Chondrocyte (in vitro differentiated cells): ENCODE results near the gene LURAP1L. TPM values are rescaled to one million over a fixed set of nuclear protein-coding genes. Genes with fewer than 3 reads are reported as not detected.
A peak's percentile ranks its signal among the peaks of the same experiment; 100 is the strongest.

Experiments
- DNase-seq: peaks from one replicate; pipeline ENCODE4 v3.0.0; 2021; ENCODE audit warnings: mixed read lengths, low spot score
- H3K27ac Mint-ChIP-seq: one replicate; pipeline ENCODE4 v1.8.0; 2021; ENCODE audit warnings: mild to moderate bottlenecking, moderate library complexity, mixed read lengths; ENCODE audit not compliant: unreplicated experiment
- H3K27me3 Mint-ChIP-seq: 2 replicates; pipeline ENCODE4 v1.8.0; 2021; ENCODE audit warnings: low read depth, mixed read lengths
- H3K36me3 Mint-ChIP-seq: 2 replicates; pipeline ENCODE4 v1.8.0; 2021; ENCODE audit warnings: low read depth, mixed read lengths
- H3K4me1 Mint-ChIP-seq: 2 replicates; pipeline ENCODE4 v1.8.0; 2021; ENCODE audit warnings: low read depth, mild to moderate bottlenecking, mixed read lengths
- H3K4me3 Mint-ChIP-seq: one replicate; pipeline ENCODE4 v1.8.0; 2021; ENCODE audit warnings: mild to moderate bottlenecking, moderate library complexity, mixed read lengths; ENCODE audit not compliant: unreplicated experiment
- H3K9me3 Mint-ChIP-seq: 2 replicates; pipeline ENCODE4 v1.8.0; 2021; ENCODE audit warnings: low read depth, mixed read lengths
- CTCF ChIP-seq: fragments of 200-600 bp; sonication (generic); IDR thresholded peaks from 2 replicates; pipeline ENCODE4 v1.5.0; 2021; ENCODE audit warnings: antibody characterized with exemption, mild to moderate bottlenecking, moderate library complexity
- total RNA-seq: library from RNA; stranded (reverse); gene quantifications from 3 replicates; pipeline ENCODE4 v1.2.1, GENCODE V29; 2021

LURAP1L gene
- total RNA-seq, 1 donor from 2014 or later: 67.4 TPM

GRCh38 chr9:12775679-12776512 is 1.1 kb downstream of the LURAP1L start:
- Mint-ChIP-seq H3K4me1 (peaks cover 50% of the 10 kb centered on the region), H3K27me3 (no peaks in the 10 kb centered on the region), H3K9me3 (no peaks in the 10 kb centered on the region), H3K4me3 (peak overlapping the region; percentile 96), H3K36me3 (peaks cover 17% of the 10 kb centered on the region), H3K27ac (peak overlapping the region; percentile 100)
- peak; percentile 94 for DNase-seq
- peak; percentile 81 for TF ChIP-seq CTCF

- Mint-ChIP-seq H3K27ac (peak overlapping the region; percentile 100), H3K36me3 (peaks cover 20% of the 10 kb centered on the region), H3K9me3 (peaks cover 3% of the 10 kb centered on the region), H3K27me3 (no peaks in the 10 kb centered on the region), H3K4me3 (peak overlapping the region; percentile 96), H3K4me1 (peaks cover 53% of the 10 kb centered on the region)
- no peak for TF ChIP-seq CTCF
- no peak for DNase-seq
These were observed 1.8 kb downstream of the LURAP1L start for GRCh38 chr9:12776513-12777055.

- H3K4me3 Mint-ChIP-seq: peak overlapping the region; percentile 96
- peak overlapping the region; percentile 100 for H3K27ac Mint-ChIP-seq
- no peak for TF ChIP-seq CTCF
- peaks cover 27% of the 10 kb centered on the region for H3K36me3 Mint-ChIP-seq
- H3K4me1 Mint-ChIP-seq: peaks cover 52% of the 10 kb centered on the region
- DNase-seq: no peak
- no peaks in the 10 kb centered on the region for H3K27me3 Mint-ChIP-seq
- peaks cover 10% of the 10 kb centered on the region for H3K9me3 Mint-ChIP-seq
These were observed 2.6 kb downstream of the LURAP1L start for GRCh38 chr9:12777121-12778022.

- Mint-ChIP-seq H3K36me3 (peaks cover 33% of the 10 kb centered on the region), H3K27me3 (no peaks in the 10 kb centered on the region), H3K4me3 (peak overlapping the region; percentile 96), H3K9me3 (peaks cover 20% of the 10 kb centered on the region), H3K4me1 (peaks cover 55% of the 10 kb centered on the region), H3K27ac (peak overlapping the region; percentile 100)
- no peak for TF ChIP-seq CTCF
- DNase-seq: no peak
These were observed 3.6 kb downstream of the LURAP1L start for GRCh38 chr9:12778389-12778788.

GRCh38 chr9:12781226-12781733 is 6.5 kb downstream of the LURAP1L start:
- Mint-ChIP-seq H3K27me3 (no peaks in the 10 kb centered on the region), H3K9me3 (peaks cover 30% of the 10 kb centered on the region), H3K27ac (peak overlapping the region; percentile 64), H3K4me1 (peaks cover 76% of the 10 kb centered on the region), H3K4me3 (peak overlapping the region; percentile 28), H3K36me3 (peaks cover 39% of the 10 kb centered on the region)
- no peak for DNase-seq
- no peak for TF ChIP-seq CTCF
